Smooth muscle cell (in vitro differentiated cells): ENCODE data around the gene PLXNB2. TPM values are rescaled to one million over a fixed set of nuclear protein-coding genes. Genes with fewer than 3 reads are reported as not detected.
"Not testable (repeated sequence)": the region's sequence is repeated elsewhere in the genome, so short reads cannot be mapped to it uniquely, and the experiment has no call there.

Source experiments
- DNase-seq: peaks from one replicate; lab custom pipeline; 2025; ENCODE audit not compliant: unreplicated experiment; lab: John Stamatoyannopoulos, UW
- H2AFZ ChIP-seq: fragments of 200-600 bp; sonication (generic); 2 replicates; pipeline ENCODE4 v1.6.0; 2016; ENCODE audit warnings: antibody characterized with exemption, low read depth, mild to moderate bottlenecking
- H3F3A ChIP-seq: fragments of 200-600 bp; sonication (generic); 2 replicates; pipeline ENCODE4 v1.6.0; 2017; ENCODE audit warnings: antibody characterized with exemption, low read depth
- H3K27ac ChIP-seq: fragments of 200-600 bp; sonication (generic); 2 replicates; pipeline ENCODE4 v1.5.1; 2016; ENCODE audit warnings: low read depth, mild to moderate bottlenecking
- H3K27me3 ChIP-seq: fragments of 200-600 bp; sonication (generic); 2 replicates; pipeline ENCODE4 v1.6.1; 2016; ENCODE audit warnings: low read depth, mild to moderate bottlenecking
- H3K36me3 ChIP-seq: fragments of 200-600 bp; sonication (generic); 2 replicates; pipeline ENCODE4 v1.5.1; 2016; ENCODE audit warnings: low read depth
- H3K4me1 ChIP-seq: fragments of 200-600 bp; sonication (generic); 2 replicates; pipeline ENCODE4 v1.5.1; 2016; ENCODE audit warnings: low read depth
- H3K4me2 ChIP-seq: fragments of 200-600 bp; sonication (generic); 2 replicates; pipeline ENCODE4 v1.6.0; 2016; ENCODE audit warnings: mild to moderate bottlenecking
- H3K4me3 ChIP-seq: fragments of 200-600 bp; sonication (generic); 2 replicates; pipeline ENCODE4 v1.5.1; 2016; ENCODE audit warnings: mild to moderate bottlenecking
- H3K79me2 ChIP-seq: fragments of 200-600 bp; sonication (generic); 2 replicates; pipeline ENCODE4 v1.6.0; 2016; ENCODE audit warnings: low read depth, mild to moderate bottlenecking
- H3K9ac ChIP-seq: fragments of 200-600 bp; sonication (generic); 2 replicates; pipeline ENCODE4 v1.6.0; 2016; ENCODE audit warnings: low read depth
- H3K9me3 ChIP-seq: fragments of 200-600 bp; sonication (generic); replicated peaks from 2 replicates; pipeline ENCODE4 v1.5.1; 2016; ENCODE audit warnings: low read depth
- H4K20me1 ChIP-seq: fragments of 200-600 bp; sonication (generic); 2 replicates; pipeline ENCODE4 v1.6.0; 2016; ENCODE audit warnings: low read depth
- WGBS: methylation state at CpG from one replicate; pipeline ENCODE4 v1.1.7; 2016; ENCODE audit warnings: low lambda C conversion rate; 5-methylcytosine and 5-hydroxymethylcytosine counted together
- polyA plus RNA-seq: library from polyadenylated mRNA; unstranded; fragments of >200 nt; fragmentation: Nextera tagmentation; extraction: Ambion mirVana; gene quantifications from 2 replicates; pipeline ENCODE4 v1.2.1, GENCODE V29; 2016
- total RNA-seq: library from RNA; depleted of rRNA; stranded (reverse); fragments of >200 nt; gene quantifications from 2 replicates; pipeline ENCODE4 v1.2.3, GENCODE V29; 2014
- TF ChIP-seq, protein P1 (sequence below): fragments of 200-600 bp; sonication (generic); IDR thresholded peaks from 2 replicates; pipeline ENCODE4 v1.5.1; 2017; ENCODE audit warnings: borderline replicate concordance, mild to moderate bottlenecking, antibody characterized with exemption; ENCODE audit not compliant: insufficient read depth, poor library complexity, severe bottlenecking

Gene PLXNB2
- total and polyA plus RNA-seq, 2 experiments from 2014 or later = 195 to 210 TPM

DNA sequence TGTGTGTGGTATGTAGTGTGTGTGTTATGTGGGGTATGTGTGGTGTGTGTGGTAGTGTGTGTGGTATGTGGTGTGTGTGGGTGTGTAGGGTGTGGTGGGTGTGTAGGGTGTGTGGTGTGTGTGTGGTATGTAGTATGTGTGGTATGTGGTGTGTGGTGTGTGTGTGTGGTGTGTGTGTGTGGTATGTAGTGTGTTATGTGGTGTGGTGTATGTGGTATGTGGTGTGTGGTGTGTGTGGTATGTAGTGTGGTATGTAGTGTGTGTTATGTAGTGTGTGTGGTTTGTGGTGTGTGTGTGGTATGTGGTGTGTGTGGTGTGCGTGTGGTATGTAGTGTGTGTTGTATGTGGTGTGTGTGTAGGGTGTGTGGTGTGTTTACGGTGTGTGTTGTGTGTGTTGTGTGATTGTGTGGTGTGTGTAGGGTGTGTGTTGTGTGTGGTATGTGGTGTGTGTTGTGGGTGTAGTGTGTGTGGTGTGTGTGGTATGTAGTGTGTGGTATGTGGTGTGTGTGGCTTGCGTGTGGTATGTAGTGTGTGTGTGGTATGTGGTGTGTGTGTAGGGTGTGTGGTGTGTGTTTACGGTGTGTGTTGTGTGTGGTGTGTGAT lies 31.5 kb upstream of the PLXNB2 start:
- Histone ChIP-seq H3K4me2 (no peak overlapping the region), H3K36me3 (no peaks in the 10 kb centered on the region), H3K27ac (no peak overlapping the region), H3F3A (peaks cover 3% of the 10 kb centered on the region), H3K9me3 (no peaks in the 10 kb centered on the region), H4K20me1 (no peaks in the 10 kb centered on the region), H3K79me2 (no peaks in the 10 kb centered on the region), H3K4me1 (no peaks in the 10 kb centered on the region), H2AFZ (no peak overlapping the region), H3K9ac (no peak overlapping the region), H3K4me3 (no peak overlapping the region), H3K27me3 (no peaks in the 10 kb centered on the region)
- TF ChIP-seq, protein P1, sequence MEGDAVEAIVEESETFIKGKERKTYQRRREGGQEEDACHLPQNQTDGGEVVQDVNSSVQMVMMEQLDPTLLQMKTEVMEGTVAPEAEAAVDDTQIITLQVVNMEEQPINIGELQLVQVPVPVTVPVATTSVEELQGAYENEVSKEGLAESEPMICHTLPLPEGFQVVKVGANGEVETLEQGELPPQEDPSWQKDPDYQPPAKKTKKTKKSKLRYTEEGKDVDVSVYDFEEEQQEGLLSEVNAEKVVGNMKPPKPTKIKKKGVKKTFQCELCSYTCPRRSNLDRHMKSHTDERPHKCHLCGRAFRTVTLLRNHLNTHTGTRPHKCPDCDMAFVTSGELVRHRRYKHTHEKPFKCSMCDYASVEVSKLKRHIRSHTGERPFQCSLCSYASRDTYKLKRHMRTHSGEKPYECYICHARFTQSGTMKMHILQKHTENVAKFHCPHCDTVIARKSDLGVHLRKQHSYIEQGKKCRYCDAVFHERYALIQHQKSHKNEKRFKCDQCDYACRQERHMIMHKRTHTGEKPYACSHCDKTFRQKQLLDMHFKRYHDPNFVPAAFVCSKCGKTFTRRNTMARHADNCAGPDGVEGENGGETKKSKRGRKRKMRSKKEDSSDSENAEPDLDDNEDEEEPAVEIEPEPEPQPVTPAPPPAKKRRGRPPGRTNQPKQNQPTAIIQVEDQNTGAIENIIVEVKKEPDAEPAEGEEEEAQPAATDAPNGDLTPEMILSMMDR = no peak
- no peak for DNase-seq
- WGBS = 91% methylated on average over 4 of the region's 4 CpGs

DNA sequence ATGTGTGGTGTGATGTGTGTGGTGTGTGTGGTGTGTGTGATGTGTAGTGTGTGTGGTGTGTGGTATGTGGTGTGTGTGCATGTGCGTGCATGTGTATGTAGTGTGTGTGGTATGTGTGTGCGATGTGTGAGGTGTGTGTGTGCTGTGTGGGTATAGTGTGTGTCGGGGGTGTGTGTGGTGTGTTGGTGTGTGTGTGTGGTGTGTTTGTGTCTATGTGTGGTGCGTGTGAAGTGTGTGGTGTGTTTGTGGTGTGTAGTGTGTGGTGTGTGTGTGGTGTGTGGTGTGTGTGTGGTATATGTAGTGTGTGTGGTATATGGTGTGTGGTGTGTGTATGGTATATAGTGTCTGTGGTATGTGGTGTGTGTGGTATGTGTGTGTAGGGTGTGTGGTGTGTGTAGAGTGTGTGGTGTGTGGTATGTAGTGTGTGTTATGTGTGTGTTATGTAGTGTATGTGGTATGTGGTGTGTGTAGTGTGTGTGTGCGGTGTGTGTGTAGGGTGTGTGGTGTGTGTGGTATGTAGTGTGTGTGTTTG lies 30.7 kb upstream of the PLXNB2 start:
- H3K4me3 ChIP-seq = no peak overlapping the region
- H3F3A ChIP-seq = peaks cover 3% of the 10 kb centered on the region
- no peak overlapping the region for H3K27ac ChIP-seq

DNA sequence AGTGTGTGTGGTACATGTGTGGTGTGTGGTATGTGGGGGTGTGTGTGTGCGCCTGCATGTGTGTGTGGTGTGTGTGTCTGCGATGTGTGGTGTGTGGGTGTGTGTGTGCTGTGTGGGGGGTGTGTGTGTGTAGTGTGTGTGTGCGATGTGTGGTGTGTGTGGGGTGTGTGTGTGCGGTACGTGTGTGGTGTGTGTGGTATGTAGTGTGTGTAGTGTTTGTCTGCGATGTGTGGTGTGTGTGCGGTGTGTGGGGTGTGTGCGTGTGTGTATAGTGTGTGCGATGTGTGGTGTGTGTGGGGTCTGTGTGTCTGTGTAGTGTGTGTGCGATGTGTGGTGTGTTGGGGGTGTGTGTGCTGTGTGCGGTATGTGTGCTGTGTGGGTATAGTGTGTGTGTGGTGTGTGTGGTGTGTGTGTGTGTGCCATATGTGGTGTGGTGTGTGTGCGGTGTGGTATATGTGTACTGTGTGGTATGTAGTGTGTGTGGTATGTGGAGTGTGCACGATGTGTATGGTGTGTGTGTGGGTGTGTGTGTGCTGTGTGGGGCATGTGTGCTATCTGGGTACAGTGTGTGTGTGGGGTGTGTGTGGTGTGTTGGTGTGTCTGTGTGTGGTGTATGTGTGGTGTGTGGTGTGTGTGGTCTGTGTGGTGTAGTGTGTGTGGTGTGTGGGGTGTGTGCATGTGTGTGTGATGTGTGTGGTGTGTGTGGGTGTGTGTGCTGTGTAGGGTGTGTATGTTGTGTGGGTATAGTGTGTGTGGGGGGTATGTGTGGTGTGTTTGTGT lies 30.0 kb upstream of the PLXNB2 start:
- no peak overlapping the region for H3K27ac ChIP-seq
- no peaks in the 10 kb centered on the region for H3K4me1 ChIP-seq
- no peaks in the 10 kb centered on the region for H3K79me2 ChIP-seq
- no peaks in the 10 kb centered on the region for H3K36me3 ChIP-seq
- no peaks in the 10 kb centered on the region for H3K27me3 ChIP-seq
- no peaks in the 10 kb centered on the region for H4K20me1 ChIP-seq
- TF ChIP-seq, protein P1 = no peak
- no peak overlapping the region for H3K9ac ChIP-seq
- H3K9me3 ChIP-seq = no peaks in the 10 kb centered on the region
- no peak overlapping the region for H2AFZ ChIP-seq
- H3F3A ChIP-seq = peaks cover 3% of the 10 kb centered on the region
- H3K4me2 ChIP-seq = no peak overlapping the region
- no peak for DNase-seq
- over 99% methylated on average over 12 of the region's 13 CpGs for WGBS
- no peak overlapping the region for H3K4me3 ChIP-seq

More for the DNA sequence above, 30.7 kb upstream of the PLXNB2 start:
- Histone ChIP-seq H3K9me3 (no peaks in the 10 kb centered on the region), H2AFZ (no peak overlapping the region), H3K79me2 (no peaks in the 10 kb centered on the region), H3K27me3 (no peaks in the 10 kb centered on the region), H3K4me1 (no peaks in the 10 kb centered on the region), H4K20me1 (no peaks in the 10 kb centered on the region), H3K36me3 (no peaks in the 10 kb centered on the region), H3K9ac (no peak overlapping the region), H3K4me2 (no peak overlapping the region)
- TF ChIP-seq, protein P1 = no peak
- WGBS = 100% methylated on average over 5 of the region's 5 CpGs
- no peak for DNase-seq

DNA sequence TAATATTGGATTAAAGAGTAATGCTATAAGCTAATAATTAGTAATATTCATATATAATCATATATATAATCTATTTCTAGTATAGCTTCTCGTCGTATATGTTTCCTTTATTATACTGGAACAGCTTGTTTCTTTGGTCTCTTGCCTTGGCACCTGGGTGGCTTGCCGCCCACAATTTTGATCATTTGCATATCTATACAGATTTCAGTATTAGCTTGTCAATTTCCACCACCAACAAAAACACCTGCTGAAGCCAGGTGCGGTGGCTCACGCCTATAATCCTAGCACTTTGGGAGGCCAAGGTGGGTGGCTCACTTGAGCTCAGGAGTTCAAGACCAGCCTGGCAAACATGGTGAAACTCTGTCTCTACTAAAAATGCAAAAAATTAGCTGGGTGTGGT lies 27.0 kb upstream of the PLXNB2 start:
- H3K36me3 ChIP-seq, H4K20me1 ChIP-seq, H3K9ac ChIP-seq, H2AFZ ChIP-seq, H3K9me3 ChIP-seq, H3K4me2 ChIP-seq, H3K79me2 ChIP-seq, H3K4me3 ChIP-seq, H3F3A ChIP-seq, H3K4me1 ChIP-seq, H3K27me3 ChIP-seq, DNase-seq, H3K27ac ChIP-seq: not testable (repeated sequence)
- WGBS = 92% methylated on average over 5 of the region's 5 CpGs
